Osteoblast (primary cell): ENCODE measurements around the gene LRRFIP1. TPM values are rescaled to one million over a fixed set of nuclear protein-coding genes. Genes with fewer than 3 reads are reported as not detected.
A peak's percentile ranks its signal among the peaks of the same experiment; 100 is the strongest.

Source experiments
- DNase-seq: peaks from one replicate; pipeline ENCODE4 v3.0.0; 2011; ENCODE audit warnings: low spot score, mixed read lengths; ENCODE audit not compliant: insufficient read length; ENCODE audit errors: missing footprints
- H2AFZ ChIP-seq: 2 replicates; pipeline ENCODE4 v1.6.0; 2011; ENCODE audit warnings: mild to moderate bottlenecking, low read length
- H3K27ac ChIP-seq: 2 replicates; pipeline ENCODE4 v1.5.1; 2011; ENCODE audit warnings: mild to moderate bottlenecking, low read depth, low read length, moderate library complexity
- H3K27me3 ChIP-seq: 2 replicates; pipeline ENCODE4 v1.6.0; 2012; ENCODE audit warnings: mild to moderate bottlenecking, control low read depth, inconsistent platforms, low read length, moderate library complexity; ENCODE audit not compliant: insufficient read depth
- H3K36me3 ChIP-seq: 2 replicates; pipeline ENCODE4 v1.5.1; 2011; ENCODE audit warnings: mild to moderate bottlenecking, low read length, control low read depth, moderate library complexity; ENCODE audit not compliant: insufficient read depth
- H3K4me1 ChIP-seq: 2 replicates; pipeline ENCODE4 v1.5.1; 2011; ENCODE audit warnings: mild to moderate bottlenecking, low read length, control low read depth, moderate library complexity; ENCODE audit not compliant: insufficient read depth
- H3K4me2 ChIP-seq: 2 replicates; pipeline ENCODE4 v1.6.0; 2011; ENCODE audit warnings: mild to moderate bottlenecking, low read length; ENCODE audit not compliant: insufficient read depth
- H3K4me3 ChIP-seq: fragments of 200-600 bp; sonication (generic); 3 replicates; pipeline ENCODE4 v1.5.1; 2012; ENCODE audit warnings: mild to moderate bottlenecking, low read length, inconsistent platforms; ENCODE audit not compliant: insufficient read depth
- H3K79me2 ChIP-seq: 2 replicates; pipeline ENCODE4 v1.6.0; 2012; ENCODE audit warnings: mild to moderate bottlenecking, low read length, control low read depth, inconsistent platforms; ENCODE audit not compliant: insufficient read depth
- H3K9me3 ChIP-seq: 2 replicates; pipeline ENCODE4 v1.5.1; 2011; ENCODE audit warnings: low read depth, low read length, control low read depth
- H4K20me1 ChIP-seq: 2 replicates; pipeline ENCODE4 v1.6.0; 2012; ENCODE audit warnings: mild to moderate bottlenecking, low read length, control low read depth; ENCODE audit not compliant: insufficient read depth
- total RNA-seq: library from RNA; depleted of rRNA; stranded (reverse); fragments of >200 nt; gene quantifications from 2 replicates; pipeline ENCODE4 v1.2.3, GENCODE V29; 2012
- TF ChIP-seq, protein P1 (sequence below): IDR thresholded peaks from 2 replicates; pipeline ENCODE4 v1.5.1; 2011; ENCODE audit warnings: mild to moderate bottlenecking, low read depth, low read length, moderate library complexity; ENCODE audit errors: extremely low read depth

The LRRFIP1 gene
- total RNA-seq, 1 donor, result 51.8 TPM

DNA sequence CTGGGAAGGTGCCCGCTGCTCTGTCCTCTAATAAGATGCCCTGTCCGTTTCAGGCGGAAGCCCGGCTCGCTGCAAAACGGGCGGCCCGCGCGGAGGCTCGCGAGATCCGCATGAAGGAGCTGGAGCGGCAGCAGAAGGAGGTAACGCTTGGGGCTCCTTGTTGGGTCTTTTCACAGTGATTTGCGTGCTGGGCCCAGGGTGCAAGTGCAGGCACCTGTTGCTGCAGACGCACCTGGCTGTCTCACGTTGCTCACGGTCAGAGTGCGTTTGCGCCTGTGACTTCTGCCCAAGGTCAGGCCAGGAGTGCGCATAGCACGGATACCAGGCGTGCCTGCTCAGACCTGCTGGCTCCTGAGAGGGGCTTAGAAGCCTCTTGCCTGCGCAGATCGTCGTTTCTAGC lies 81.1 kb downstream of the LRRFIP1 start:
- Histone ChIP-seq H3K27me3 (no peaks in the 10 kb centered on the region), H3K79me2 (peaks cover 67% of the 10 kb centered on the region), H3K4me1 (peaks cover 17% of the 10 kb centered on the region), H2AFZ (no peak overlapping the region), H3K4me3 (no peak overlapping the region), H4K20me1 (peaks cover 12% of the 10 kb centered on the region), H3K36me3 (peaks cover 6% of the 10 kb centered on the region), H3K4me2 (no peak overlapping the region), H3K27ac (no peak overlapping the region), H3K9me3 (no peaks in the 10 kb centered on the region)
- TF ChIP-seq, protein P1, sequence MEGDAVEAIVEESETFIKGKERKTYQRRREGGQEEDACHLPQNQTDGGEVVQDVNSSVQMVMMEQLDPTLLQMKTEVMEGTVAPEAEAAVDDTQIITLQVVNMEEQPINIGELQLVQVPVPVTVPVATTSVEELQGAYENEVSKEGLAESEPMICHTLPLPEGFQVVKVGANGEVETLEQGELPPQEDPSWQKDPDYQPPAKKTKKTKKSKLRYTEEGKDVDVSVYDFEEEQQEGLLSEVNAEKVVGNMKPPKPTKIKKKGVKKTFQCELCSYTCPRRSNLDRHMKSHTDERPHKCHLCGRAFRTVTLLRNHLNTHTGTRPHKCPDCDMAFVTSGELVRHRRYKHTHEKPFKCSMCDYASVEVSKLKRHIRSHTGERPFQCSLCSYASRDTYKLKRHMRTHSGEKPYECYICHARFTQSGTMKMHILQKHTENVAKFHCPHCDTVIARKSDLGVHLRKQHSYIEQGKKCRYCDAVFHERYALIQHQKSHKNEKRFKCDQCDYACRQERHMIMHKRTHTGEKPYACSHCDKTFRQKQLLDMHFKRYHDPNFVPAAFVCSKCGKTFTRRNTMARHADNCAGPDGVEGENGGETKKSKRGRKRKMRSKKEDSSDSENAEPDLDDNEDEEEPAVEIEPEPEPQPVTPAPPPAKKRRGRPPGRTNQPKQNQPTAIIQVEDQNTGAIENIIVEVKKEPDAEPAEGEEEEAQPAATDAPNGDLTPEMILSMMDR, result no peak
- DNase-seq, result no peak

DNA sequence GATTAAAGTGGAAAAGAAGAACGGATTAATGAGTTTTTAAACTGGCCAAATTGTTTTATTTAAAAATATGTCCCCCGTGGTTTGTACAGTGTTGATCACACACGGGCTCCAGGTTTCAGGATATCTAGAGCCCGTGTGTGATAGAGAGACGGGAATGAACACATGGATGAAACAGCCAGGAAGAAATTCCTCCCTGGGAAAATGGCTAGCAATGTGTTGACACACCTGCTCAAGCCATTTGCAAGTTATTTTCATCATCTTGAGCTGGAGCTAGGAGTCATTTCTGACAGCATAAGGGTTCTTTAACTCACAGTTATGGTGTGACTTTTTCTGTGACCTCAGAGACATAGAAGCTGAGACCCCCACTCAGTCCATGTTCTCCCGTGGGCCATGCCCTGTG lies 81.6 kb downstream of the LRRFIP1 start:
- H2AFZ ChIP-seq, result no peak overlapping the region
- DNase-seq, result peak; percentile 73
- peaks cover 6% of the 10 kb centered on the region for H3K36me3 ChIP-seq
- H3K4me1 ChIP-seq, result peaks cover 12% of the 10 kb centered on the region
- H3K9me3 ChIP-seq, result no peaks in the 10 kb centered on the region
- no peaks in the 10 kb centered on the region for H3K27me3 ChIP-seq
- TF ChIP-seq, protein P1, result no peak
- no peak overlapping the region for H3K4me2 ChIP-seq
- H4K20me1 ChIP-seq, result peaks cover 12% of the 10 kb centered on the region
- H3K4me3 ChIP-seq, result no peak overlapping the region
- H3K27ac ChIP-seq, result no peak overlapping the region
- H3K79me2 ChIP-seq, result peaks cover 71% of the 10 kb centered on the region

DNA sequence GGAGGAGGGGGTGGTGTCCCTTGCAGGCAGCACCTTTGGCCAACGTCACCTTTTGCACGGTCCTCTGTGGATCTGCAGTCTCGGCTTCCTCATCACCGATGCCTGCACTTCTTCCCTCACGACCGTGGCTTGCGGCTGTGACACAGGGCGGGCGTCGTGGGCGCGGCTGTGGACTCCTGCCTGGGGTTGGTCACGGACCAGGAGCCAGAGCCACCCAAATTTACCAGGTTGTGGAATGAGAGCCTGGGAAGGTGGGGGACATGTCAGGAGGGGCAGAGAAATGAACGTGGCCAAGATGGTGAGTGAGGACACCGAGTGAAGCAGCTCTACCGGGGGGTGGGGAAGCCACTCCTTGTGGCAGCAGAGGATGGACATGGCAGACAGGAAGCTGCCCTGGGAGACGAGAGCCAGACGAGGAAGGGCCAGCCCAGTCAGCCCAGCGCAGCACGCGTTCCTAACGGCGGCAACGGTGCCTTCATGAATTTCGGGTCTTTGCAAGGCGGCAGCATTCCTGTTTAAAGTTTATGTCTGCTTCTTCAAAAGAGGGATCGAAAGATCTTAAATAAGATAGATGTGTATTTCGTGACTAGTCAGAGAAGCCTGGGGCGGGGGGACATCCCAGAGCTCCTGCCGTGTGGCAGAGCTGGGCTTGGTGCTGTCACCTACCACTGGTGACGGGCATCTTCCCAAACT lies 84.2 kb downstream of the LRRFIP1 start:
- H3K79me2 ChIP-seq, result peaks cover 61% of the 10 kb centered on the region
- H4K20me1 ChIP-seq, result peaks cover 11% of the 10 kb centered on the region
- no peak overlapping the region for H3K4me2 ChIP-seq
- H3K27ac ChIP-seq, result no peak overlapping the region
- no peaks in the 10 kb centered on the region for H3K27me3 ChIP-seq
- peak; percentile 59 for DNase-seq
- peaks cover 6% of the 10 kb centered on the region for H3K36me3 ChIP-seq
- H3K9me3 ChIP-seq, result no peaks in the 10 kb centered on the region
- TF ChIP-seq, protein P1, result no peak
- no peak overlapping the region for H3K4me3 ChIP-seq
- peaks cover 13% of the 10 kb centered on the region for H3K4me1 ChIP-seq
- no peak overlapping the region for H2AFZ ChIP-seq

DNA sequence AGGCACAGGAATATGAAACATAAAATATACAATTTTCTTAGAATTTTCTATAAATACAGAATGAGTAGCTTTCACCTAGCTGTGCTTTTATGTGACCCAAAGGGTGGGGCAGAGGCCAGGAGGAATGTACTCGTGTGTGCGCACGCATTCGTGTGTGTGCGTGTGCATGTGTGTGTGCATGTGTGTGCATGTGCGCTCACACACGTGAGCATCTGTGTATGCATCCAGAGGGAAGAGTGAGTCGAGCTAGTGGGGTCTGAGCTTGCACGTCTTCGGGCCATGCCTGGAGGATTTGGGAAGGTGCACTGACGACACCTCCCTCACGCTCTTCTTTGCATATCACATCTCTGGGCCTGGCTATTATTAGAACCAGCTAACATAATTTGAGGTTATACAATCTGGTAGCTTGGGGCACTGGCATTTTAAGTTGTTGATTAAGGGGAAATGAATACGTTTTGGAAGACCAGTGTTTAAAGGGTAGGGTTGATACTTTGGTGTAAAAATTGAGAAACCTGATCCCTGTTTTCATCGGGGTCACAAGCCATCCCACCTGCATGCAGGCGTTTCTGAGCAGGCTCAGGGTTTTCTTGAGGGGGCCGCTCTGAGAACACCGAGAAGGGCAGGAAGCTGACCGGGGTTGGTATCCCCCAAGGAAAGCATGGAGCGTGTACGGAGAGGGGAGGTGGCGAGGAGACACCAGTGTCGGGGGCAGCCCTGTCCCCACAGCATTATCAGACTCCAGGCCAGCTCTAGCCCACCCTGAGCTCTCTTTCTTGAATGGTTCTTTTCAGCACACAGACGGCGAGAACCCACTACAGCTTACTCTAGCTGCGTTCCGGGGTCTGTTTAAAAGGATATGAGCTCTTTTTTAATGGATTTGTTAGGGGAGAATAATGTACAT lies 85.3 kb downstream of the LRRFIP1 start:
- peaks cover 61% of the 10 kb centered on the region for H3K79me2 ChIP-seq
- H3K4me1 ChIP-seq, result peaks cover 13% of the 10 kb centered on the region
- no peaks in the 10 kb centered on the region for H3K9me3 ChIP-seq
- TF ChIP-seq, protein P1, result no peak
- no peak overlapping the region for H2AFZ ChIP-seq
- peaks cover 11% of the 10 kb centered on the region for H4K20me1 ChIP-seq
- H3K27ac ChIP-seq, result no peak overlapping the region
- no peak overlapping the region for H3K4me3 ChIP-seq
- H3K27me3 ChIP-seq, result no peaks in the 10 kb centered on the region
- H3K36me3 ChIP-seq, result peaks cover 6% of the 10 kb centered on the region
- H3K4me2 ChIP-seq, result no peak overlapping the region
- DNase-seq, result no peak
